ENCODE data around the gene SLC24A3.

The SLC24A3 gene

DNA sequence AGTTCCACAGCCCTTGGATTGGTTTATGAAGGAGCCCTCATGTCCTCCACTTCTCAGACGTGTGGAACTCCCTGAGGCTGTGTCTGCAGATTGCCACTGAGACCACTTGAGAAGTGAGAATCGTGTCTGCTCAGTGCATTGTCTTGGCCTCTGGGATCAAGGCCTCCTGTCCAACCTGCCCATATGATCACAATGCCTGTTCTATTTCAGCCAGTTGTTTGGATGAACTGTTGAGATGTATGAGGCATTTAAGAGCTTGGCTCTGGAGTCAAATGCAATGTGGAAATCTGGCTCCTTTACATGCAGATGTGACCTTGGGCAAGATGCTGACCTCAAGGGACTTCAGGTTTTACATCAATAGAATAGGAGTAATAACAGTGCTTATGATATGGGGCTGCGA lies 125.9 kb downstream of the SLC24A3 start:
- H3K27ac Mint-ChIP-seq = no peak overlapping the region
- no peak for DNase-seq (ENCODE audit: low spot score)
- no peak overlapping the region for H3K4me3 Mint-ChIP-seq
- no peaks in the 10 kb centered on the region for H3K4me1 Mint-ChIP-seq (ENCODE audit: low read depth)
- no peaks in the 10 kb centered on the region for H3K36me3 Mint-ChIP-seq (ENCODE audit: low read depth)
- no peaks in the 10 kb centered on the region for H3K9me3 Mint-ChIP-seq
- H3K27me3 Mint-ChIP-seq (ENCODE audit: low read depth) = no peaks in the 10 kb centered on the region

DNA sequence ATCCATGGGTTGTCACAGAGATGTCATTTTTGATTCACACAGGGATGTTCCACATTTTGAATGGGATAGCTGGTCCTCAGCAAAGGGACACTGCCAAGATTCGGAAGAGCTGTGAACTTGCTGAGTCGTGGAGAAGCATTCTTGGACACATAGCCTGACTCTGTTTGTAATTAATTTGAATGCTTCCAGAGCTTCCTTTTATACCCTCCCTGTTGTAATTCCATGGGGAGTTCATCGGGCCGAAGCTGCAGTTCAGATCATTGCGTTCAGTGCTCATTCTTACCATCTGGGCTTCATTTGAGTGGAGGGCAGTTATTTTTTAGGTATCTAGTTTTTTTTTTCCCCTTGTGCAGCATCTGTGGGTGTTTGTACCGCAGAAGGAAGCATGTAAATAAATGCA lies 126.5 kb downstream of the SLC24A3 start:
- Mint-ChIP-seq H3K9me3 (no peaks in the 10 kb centered on the region), H3K36me3 (ENCODE audit: low read depth) (no peaks in the 10 kb centered on the region), H3K27ac (no peak overlapping the region), H3K4me3 (no peak overlapping the region), H3K4me1 (ENCODE audit: low read depth) (no peaks in the 10 kb centered on the region), H3K27me3 (ENCODE audit: low read depth) (no peaks in the 10 kb centered on the region)
- no peak for DNase-seq (ENCODE audit: low spot score)

DNA sequence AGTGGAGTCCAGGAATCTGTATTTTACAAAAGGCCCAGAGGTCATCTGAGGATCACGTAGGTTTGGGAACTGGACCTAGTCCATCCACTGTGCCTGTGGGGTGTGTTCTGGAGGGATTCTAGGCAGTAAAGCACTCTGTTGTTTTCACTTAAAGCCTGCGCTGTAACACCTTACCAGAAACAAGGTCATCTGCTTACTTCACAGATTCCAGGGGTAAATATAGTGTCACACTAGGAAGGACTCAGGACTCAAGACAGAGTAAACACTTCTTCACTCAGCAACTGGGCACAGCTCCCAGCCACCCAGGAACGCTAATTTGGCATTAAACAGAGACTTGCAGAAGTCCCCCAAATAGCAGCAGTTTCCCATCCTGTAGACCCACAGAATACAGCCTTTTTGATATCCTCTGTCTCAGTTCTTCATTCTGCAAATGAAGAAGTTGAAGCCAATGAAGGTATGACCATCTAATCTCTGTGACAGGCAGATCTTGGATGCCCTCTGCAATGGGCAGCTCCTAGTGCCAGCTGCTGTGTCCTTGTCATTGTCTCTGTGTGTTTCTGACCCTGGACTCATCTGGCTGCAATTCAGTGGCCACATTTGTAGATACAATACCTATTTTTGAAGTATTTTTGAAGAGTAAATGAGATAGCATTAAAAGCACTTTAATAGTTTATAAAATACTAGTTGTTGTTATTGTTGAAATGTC lies 129.1 kb downstream of the SLC24A3 start:
- Mint-ChIP-seq H3K4me1 (ENCODE audit: low read depth) (no peaks in the 10 kb centered on the region), H3K36me3 (ENCODE audit: low read depth) (no peaks in the 10 kb centered on the region), H3K9me3 (no peaks in the 10 kb centered on the region), H3K27ac (no peak overlapping the region), H3K4me3 (no peak overlapping the region), H3K27me3 (ENCODE audit: low read depth) (no peaks in the 10 kb centered on the region)
- DNase-seq (ENCODE audit: low spot score) = no peak

DNA sequence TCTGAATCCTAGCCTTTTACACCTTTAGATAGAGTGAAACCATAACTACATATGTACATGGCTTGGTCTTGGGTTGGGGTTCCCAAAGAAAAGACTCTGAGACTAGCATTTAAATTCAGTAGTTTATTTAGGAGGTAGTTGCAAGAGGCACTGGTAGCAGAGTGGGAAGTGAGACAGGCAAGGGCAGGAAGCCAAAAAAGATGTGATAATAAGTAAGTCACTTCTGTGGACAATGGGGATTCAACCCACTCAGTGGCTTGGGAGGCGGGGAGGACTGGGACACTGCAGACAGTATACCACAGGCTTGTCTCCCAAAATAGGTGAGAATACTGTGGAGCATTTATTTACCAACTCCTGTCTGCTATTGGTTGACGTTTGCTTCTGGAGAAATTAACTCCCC lies 131.9 kb downstream of the SLC24A3 start:
- Mint-ChIP-seq H3K27ac (no peak overlapping the region), H3K36me3 (ENCODE audit: low read depth) (no peaks in the 10 kb centered on the region), H3K27me3 (ENCODE audit: low read depth) (no peaks in the 10 kb centered on the region), H3K4me1 (ENCODE audit: low read depth) (no peaks in the 10 kb centered on the region), H3K4me3 (no peak overlapping the region), H3K9me3 (no peaks in the 10 kb centered on the region)
- DNase-seq (ENCODE audit: low spot score) = no peak

DNA sequence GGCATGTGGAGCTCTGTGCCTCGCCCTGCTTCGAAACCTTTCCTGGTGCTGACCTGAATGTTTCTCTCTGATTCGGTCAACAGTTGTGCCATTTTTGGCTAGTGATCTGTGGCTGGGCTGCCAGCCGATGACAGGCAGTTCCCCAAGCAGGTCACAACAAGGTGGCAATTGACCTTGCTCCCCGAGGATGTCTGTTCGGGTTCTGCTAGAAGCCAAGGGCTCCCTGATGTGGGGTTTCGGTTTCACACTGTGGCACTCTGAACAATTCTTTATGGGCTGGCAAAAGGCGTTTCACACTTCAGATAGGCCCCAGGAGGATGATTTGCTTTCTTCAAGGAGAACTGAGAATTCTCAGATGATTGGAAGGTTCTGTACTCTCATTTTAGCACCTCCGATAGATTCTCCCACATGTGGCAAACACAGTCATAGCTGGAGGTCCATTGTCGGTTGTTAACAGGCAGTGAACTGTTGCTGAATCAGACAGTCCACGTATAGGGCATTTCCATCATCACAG lies 135.6 kb downstream of the SLC24A3 start:
- H3K4me3 Mint-ChIP-seq = no peak overlapping the region
- no peak for DNase-seq (ENCODE audit: low spot score)
- no peak overlapping the region for H3K27ac Mint-ChIP-seq
- no peaks in the 10 kb centered on the region for H3K9me3 Mint-ChIP-seq
- H3K27me3 Mint-ChIP-seq (ENCODE audit: low read depth) = no peaks in the 10 kb centered on the region
- H3K36me3 Mint-ChIP-seq (ENCODE audit: low read depth) = no peaks in the 10 kb centered on the region
- H3K4me1 Mint-ChIP-seq (ENCODE audit: low read depth) = no peaks in the 10 kb centered on the region

DNA sequence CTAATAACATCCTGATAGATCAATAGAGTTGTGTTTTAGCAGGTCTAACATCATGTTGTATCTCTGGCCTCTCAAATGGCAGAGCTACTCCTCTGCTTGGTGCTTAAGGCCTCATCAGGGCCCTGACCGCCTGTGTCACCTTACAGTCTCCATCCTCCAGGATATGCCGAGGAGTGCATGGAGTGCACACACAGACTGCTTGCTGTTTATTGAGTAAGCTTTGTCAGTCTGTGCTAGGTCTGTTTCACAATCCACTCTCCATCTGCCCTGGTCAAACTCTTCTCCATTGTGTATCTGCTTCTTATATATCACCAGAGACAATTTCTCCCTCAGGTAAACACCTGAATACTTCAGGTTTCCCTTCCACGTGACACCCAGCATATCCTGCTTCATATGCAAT lies 136.1 kb downstream of the SLC24A3 start:
- no peak for DNase-seq (ENCODE audit: low spot score)
- H3K27me3 Mint-ChIP-seq (ENCODE audit: low read depth) = no peaks in the 10 kb centered on the region
- H3K36me3 Mint-ChIP-seq (ENCODE audit: low read depth) = no peaks in the 10 kb centered on the region
- H3K4me1 Mint-ChIP-seq (ENCODE audit: low read depth) = no peaks in the 10 kb centered on the region
- H3K4me3 Mint-ChIP-seq = no peak overlapping the region
- no peak overlapping the region for H3K27ac Mint-ChIP-seq
- no peaks in the 10 kb centered on the region for H3K9me3 Mint-ChIP-seq

DNA sequence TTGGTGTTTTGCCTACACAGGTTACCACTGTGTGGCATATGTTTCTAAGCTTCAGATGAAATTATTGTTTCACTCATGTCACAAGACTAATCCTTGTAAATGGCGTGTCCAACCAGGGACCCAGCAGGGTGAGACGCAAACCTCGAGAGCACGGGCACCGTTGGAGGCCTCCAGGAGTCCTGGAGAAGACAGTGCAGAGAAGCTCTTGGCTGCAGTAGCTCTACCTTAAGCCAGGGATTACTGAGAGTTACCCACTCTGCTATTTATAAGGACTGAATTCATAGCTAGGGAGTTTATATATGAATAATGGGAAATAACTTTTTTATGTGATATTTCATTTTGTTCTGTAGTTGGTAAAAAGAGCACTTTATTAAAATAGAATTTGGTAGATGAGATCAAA lies 137.4 kb downstream of the SLC24A3 start:
- no peak for DNase-seq (ENCODE audit: low spot score)
- no peak overlapping the region for H3K27ac Mint-ChIP-seq
- no peaks in the 10 kb centered on the region for H3K4me1 Mint-ChIP-seq (ENCODE audit: low read depth)
- H3K9me3 Mint-ChIP-seq = no peaks in the 10 kb centered on the region
- no peaks in the 10 kb centered on the region for H3K36me3 Mint-ChIP-seq (ENCODE audit: low read depth)
- no peak overlapping the region for H3K4me3 Mint-ChIP-seq
- H3K27me3 Mint-ChIP-seq (ENCODE audit: low read depth) = no peaks in the 10 kb centered on the region

DNA sequence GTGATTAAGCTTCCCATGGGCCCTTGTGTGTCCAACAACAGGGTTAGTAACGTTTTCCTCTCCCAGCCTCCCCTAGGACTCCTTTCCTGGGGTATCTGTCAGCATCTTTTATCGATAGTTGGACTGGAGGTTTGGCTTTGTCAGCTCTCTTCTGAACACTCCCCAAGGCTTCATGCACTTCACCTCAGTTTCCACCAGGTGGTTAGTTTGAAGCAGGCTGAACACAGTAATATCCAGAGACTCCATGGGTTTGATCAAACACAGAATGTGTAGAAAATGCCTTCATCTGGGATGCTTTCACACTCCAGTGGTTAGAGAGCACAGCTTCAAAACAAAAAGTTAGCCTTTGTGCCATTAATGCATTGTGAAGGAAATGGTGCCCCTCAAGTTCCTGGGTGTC lies 139.1 kb downstream of the SLC24A3 start:
- Mint-ChIP-seq H3K27me3 (ENCODE audit: low read depth) (no peaks in the 10 kb centered on the region), H3K4me1 (ENCODE audit: low read depth) (no peaks in the 10 kb centered on the region), H3K4me3 (no peak overlapping the region), H3K27ac (no peak overlapping the region), H3K9me3 (no peaks in the 10 kb centered on the region), H3K36me3 (ENCODE audit: low read depth) (no peaks in the 10 kb centered on the region)
- no peak for DNase-seq (ENCODE audit: low spot score)

DNA sequence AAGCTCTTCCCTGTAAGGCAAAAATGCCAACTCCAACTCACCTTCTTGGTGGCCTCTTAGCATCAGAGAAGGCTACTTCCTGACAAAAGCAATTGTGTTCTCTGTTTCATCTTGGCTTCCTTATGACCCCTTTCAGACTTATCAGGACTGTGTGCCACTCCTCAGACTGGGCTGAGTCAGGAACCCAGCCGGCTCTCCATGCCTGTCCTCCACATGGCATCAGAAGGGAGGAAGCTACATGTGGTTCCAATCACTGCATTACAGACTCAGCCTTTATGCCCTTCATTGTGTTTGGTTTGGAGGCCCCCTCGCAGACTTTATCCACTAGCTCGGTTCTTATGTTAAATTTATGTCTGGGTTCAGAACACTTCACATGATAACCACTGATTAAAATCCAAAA lies 142.5 kb downstream of the SLC24A3 start:
- Mint-ChIP-seq H3K9me3 (peaks cover 5% of the 10 kb centered on the region), H3K4me3 (no peak overlapping the region), H3K27ac (no peak overlapping the region), H3K27me3 (ENCODE audit: low read depth) (no peaks in the 10 kb centered on the region), H3K36me3 (ENCODE audit: low read depth) (no peaks in the 10 kb centered on the region), H3K4me1 (ENCODE audit: low read depth) (no peaks in the 10 kb centered on the region)
- DNase-seq (ENCODE audit: low spot score) = no peak

DNA sequence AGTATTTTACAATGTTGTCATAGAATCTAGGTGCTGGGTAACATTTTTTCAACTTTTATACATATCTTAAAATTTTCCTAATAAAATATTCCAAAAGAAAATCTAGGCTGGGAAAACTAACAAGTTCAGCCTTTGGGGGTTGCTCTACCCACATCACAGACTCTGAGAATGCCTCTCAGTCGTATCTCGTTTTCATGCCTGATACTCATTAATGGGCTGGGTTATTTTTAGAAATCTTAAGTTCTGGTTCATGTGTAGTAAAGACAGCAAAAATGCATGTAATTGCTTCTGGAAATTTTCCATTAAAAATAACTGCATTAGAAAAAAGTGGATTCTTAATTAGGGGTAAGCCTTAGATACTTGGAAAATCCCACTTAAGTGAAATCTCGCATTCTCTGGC lies 149.3 kb downstream of the SLC24A3 start:
- no peak for DNase-seq (ENCODE audit: low spot score)
- Mint-ChIP-seq H3K9me3 (peaks cover 5% of the 10 kb centered on the region), H3K36me3 (ENCODE audit: low read depth) (no peaks in the 10 kb centered on the region), H3K27me3 (ENCODE audit: low read depth) (no peaks in the 10 kb centered on the region), H3K4me3 (no peak overlapping the region), H3K4me1 (ENCODE audit: low read depth) (no peaks in the 10 kb centered on the region), H3K27ac (no peak overlapping the region)

DNA sequence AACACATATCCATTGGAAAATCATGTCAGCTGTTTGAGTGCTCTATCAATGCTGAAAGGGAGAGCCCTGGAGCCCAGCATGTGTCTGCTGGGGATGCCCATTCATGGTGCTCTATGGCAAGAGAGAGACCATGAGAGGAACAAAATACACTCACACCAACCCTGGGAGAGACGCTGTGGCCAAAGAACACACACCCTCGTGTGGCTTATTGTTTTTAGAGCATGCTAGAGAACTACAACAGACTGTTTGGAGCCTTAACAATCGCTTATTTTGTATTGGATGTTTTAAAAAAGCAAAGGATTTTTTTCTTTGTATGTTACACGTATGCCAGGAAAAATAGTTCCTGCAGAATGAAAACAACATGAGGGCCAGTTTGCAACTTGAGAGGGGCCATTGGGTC lies 151.0 kb downstream of the SLC24A3 start:
- no peak overlapping the region for H3K4me3 Mint-ChIP-seq
- H3K27ac Mint-ChIP-seq = no peak overlapping the region
- no peaks in the 10 kb centered on the region for H3K36me3 Mint-ChIP-seq (ENCODE audit: low read depth)
- no peaks in the 10 kb centered on the region for H3K27me3 Mint-ChIP-seq (ENCODE audit: low read depth)
- no peak for DNase-seq (ENCODE audit: low spot score)
- no peaks in the 10 kb centered on the region for H3K4me1 Mint-ChIP-seq (ENCODE audit: low read depth)
- H3K9me3 Mint-ChIP-seq = peaks cover 5% of the 10 kb centered on the region

DNA sequence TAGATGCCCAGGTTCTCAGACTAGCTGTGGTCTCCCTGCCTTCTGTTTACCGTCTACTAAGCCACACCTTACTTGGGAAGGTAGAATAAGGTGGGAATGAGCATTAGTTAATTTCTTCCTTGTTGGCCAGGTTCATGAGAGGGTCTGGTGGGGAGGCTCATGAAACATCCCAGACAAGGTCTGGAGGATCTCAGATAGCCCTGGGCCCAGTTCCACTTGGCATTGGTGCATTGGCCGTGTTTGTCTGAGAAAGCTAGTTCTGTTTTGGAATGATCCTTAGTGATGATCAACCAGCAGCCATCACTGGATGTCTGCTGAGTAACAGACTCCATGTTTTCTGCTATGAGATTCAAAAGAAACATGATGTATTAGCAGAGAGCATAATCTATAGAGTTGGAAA lies 155.1 kb downstream of the SLC24A3 start:
- H3K27ac Mint-ChIP-seq = no peak overlapping the region
- H3K36me3 Mint-ChIP-seq (ENCODE audit: low read depth) = no peaks in the 10 kb centered on the region
- no peak overlapping the region for H3K4me3 Mint-ChIP-seq
- DNase-seq (ENCODE audit: low spot score) = no peak
- H3K4me1 Mint-ChIP-seq (ENCODE audit: low read depth) = no peaks in the 10 kb centered on the region
- no peaks in the 10 kb centered on the region for H3K9me3 Mint-ChIP-seq
- no peaks in the 10 kb centered on the region for H3K27me3 Mint-ChIP-seq (ENCODE audit: low read depth)

DNA sequence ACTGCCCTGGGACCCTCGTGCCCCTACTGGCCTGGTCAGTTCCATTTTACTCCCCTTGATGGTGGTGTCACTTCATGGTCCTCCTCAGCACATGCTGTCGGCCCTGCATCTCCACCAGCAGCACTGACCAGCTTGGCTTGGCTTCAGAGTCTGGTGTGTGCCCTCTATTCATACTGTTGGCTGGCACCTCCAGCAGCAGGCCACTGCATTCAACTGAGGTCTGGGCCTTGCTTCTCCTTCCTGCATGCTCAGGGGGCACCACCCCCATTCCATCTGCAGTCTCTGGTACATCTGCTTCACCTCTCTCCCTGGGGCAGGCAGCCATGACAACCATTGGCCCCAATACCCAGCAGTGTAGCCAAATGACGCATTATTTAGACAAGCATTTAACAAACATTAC lies 155.9 kb downstream of the SLC24A3 start:
- Mint-ChIP-seq H3K36me3 (ENCODE audit: low read depth) (no peaks in the 10 kb centered on the region), H3K27me3 (ENCODE audit: low read depth) (no peaks in the 10 kb centered on the region), H3K4me3 (no peak overlapping the region)

DNA sequence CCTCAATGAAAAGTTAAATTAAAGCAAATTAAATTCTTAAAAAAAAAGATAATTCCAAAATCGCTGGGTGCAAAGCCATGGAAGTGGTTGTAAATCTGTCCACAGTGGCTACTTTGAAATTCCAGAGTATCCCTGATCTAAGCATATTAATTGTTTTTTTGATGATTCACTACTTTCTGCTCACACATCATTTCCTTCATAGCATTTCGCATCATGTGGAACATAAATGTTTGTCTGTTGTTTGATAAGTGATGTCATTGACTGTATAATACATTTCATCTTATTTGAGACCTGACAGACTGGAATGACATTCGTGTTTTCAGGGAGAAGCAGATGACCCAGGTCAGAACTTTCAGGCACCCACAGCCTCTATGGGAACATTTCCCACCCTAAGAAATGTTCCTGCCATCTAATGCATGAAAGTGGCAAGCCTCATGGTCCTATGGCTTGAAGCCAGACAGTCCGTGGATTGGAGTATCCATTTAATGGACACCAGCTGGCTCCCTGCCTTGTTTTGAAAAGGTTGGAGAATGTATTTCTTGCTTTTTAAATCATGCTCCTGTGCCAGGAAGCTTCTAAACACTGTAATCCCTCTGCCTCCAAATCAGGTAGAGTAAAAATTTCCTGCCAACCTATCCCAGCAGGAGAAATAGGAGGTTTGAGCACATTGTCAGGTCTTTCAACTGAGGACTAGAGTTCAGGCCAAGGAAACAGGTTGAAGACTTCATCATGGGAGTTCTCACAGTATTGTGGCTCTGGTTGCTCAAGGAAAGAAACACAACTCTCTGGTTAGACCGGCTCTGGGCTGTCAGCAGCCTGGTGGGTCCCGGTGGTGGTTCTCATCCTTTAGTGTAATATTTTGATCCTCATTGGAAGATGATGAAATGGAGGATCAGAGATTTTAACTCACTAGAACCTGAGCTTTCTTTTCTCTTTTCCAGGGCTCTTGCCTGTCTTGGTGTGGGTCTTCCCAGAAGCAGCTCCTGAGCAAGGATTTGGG lies 157.9 kb downstream of the SLC24A3 start:
- H3K4me3 Mint-ChIP-seq = no peak overlapping the region
- no peaks in the 10 kb centered on the region for H3K4me1 Mint-ChIP-seq (ENCODE audit: low read depth)
- no peaks in the 10 kb centered on the region for H3K36me3 Mint-ChIP-seq (ENCODE audit: low read depth)
- no peaks in the 10 kb centered on the region for H3K9me3 Mint-ChIP-seq
- DNase-seq (ENCODE audit: low spot score) = no peak
- H3K27ac Mint-ChIP-seq = no peak overlapping the region
- H3K27me3 Mint-ChIP-seq (ENCODE audit: low read depth) = no peaks in the 10 kb centered on the region

More for the DNA sequence above, 155.9 kb downstream of the SLC24A3 start:
- Mint-ChIP-seq H3K9me3 (no peaks in the 10 kb centered on the region), H3K4me1 (ENCODE audit: low read depth) (no peaks in the 10 kb centered on the region), H3K27ac (no peak overlapping the region)
- no peak for DNase-seq (ENCODE audit: low spot score)
